ENCODE results near the gene SORBS1. TPM values are rescaled to one million over a fixed set of nuclear protein-coding genes. Genes with fewer than 3 reads are reported as not detected.

Gene SORBS1
- total and polyA plus RNA-seq, 2 experiments from 2014 or later: 11.0 to 20.6 TPM

GRCh38 chr10:95503526-95503925 is 57.6 kb downstream of the SORBS1 start:
- TF ChIP-seq, protein P1, sequence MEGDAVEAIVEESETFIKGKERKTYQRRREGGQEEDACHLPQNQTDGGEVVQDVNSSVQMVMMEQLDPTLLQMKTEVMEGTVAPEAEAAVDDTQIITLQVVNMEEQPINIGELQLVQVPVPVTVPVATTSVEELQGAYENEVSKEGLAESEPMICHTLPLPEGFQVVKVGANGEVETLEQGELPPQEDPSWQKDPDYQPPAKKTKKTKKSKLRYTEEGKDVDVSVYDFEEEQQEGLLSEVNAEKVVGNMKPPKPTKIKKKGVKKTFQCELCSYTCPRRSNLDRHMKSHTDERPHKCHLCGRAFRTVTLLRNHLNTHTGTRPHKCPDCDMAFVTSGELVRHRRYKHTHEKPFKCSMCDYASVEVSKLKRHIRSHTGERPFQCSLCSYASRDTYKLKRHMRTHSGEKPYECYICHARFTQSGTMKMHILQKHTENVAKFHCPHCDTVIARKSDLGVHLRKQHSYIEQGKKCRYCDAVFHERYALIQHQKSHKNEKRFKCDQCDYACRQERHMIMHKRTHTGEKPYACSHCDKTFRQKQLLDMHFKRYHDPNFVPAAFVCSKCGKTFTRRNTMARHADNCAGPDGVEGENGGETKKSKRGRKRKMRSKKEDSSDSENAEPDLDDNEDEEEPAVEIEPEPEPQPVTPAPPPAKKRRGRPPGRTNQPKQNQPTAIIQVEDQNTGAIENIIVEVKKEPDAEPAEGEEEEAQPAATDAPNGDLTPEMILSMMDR (IDR thresholded peaks at IDR 0.05; ENCODE audit: low read depth, low read length): no peak
- Histone ChIP-seq H3K4me3 (no peak overlapping the region), H3K9me3 (ENCODE audit: low read depth) (no peaks in the 10 kb centered on the region), H3K27me3 (no peaks in the 10 kb centered on the region), H3K36me3 (no peaks in the 10 kb centered on the region), H3K4me1 (ENCODE audit: low read depth) (peaks cover 45% of the 10 kb centered on the region), H3K27ac (no peak overlapping the region)
- no peak for DNase-seq (ENCODE audit: low read depth in 1 of 2, low spot score in 1 of 2)

- DNase-seq (ENCODE audit: low read depth in 1 of 2, low spot score in 1 of 2): no peak
- no peak overlapping the region for H3K4me3 ChIP-seq
- no peaks in the 10 kb centered on the region for H3K36me3 ChIP-seq
- H3K9me3 ChIP-seq (ENCODE audit: low read depth): no peaks in the 10 kb centered on the region
- TF ChIP-seq, protein P1 (IDR thresholded peaks at IDR 0.05; ENCODE audit: low read depth, low read length): no peak
- H3K4me1 ChIP-seq (ENCODE audit: low read depth): peaks cover 41% of the 10 kb centered on the region
- H3K27ac ChIP-seq: peak overlapping the region; percentile 71
- no peaks in the 10 kb centered on the region for H3K27me3 ChIP-seq
Measured at GRCh38 chr10:95503001-95503400, 58.2 kb downstream of the SORBS1 start.

DNA sequence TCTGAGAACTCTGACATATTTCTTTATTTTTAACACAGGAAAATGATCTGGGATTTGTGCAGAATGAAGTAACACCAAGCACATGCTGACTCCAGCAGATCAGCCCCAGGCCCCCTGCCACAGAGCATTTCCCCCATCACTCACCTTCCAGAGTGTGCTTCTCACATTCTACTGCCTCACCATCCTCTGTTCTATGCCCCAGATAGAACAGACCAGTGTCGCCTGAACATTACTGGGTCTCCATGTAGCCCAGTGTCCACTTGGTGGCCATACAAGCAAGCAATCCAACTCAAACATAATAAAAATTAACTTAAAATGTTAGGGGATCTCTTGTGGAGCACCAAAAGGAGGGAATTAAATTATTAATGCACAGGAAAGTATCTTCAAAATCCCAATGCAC is 58.8 kb downstream of the SORBS1 start:
- Histone ChIP-seq H3K4me1 (ENCODE audit: low read depth) (peaks cover 41% of the 10 kb centered on the region), H3K27ac (peak overlapping the region; percentile 71), H3K9me3 (ENCODE audit: low read depth) (no peaks in the 10 kb centered on the region), H3K36me3 (no peaks in the 10 kb centered on the region), H3K27me3 (no peaks in the 10 kb centered on the region), H3K4me3 (no peak overlapping the region)
- DNase-seq (ENCODE audit: low read depth in 1 of 2, low spot score in 1 of 2): no peak
- TF ChIP-seq, protein P1 (IDR thresholded peaks at IDR 0.05; ENCODE audit: low read depth, low read length): no peak

GRCh38 chr10:95501203-95502094 is 59.7 kb downstream of the SORBS1 start:
- TF ChIP-seq, protein P1 (IDR thresholded peaks at IDR 0.05; ENCODE audit: low read depth, low read length): no peak
- no peaks in the 10 kb centered on the region for H3K36me3 ChIP-seq
- H3K4me3 ChIP-seq: no peak overlapping the region
- H3K9me3 ChIP-seq (ENCODE audit: low read depth): no peaks in the 10 kb centered on the region
- peaks cover 41% of the 10 kb centered on the region for H3K4me1 ChIP-seq (ENCODE audit: low read depth)
- H3K27ac ChIP-seq: peak overlapping the region; percentile 71
- peak in 1 of 2 donors; percentile 36 for DNase-seq (ENCODE audit: low read depth in 1 of 2, low spot score in 1 of 2)
- H3K27me3 ChIP-seq: no peaks in the 10 kb centered on the region

GRCh38 chr10:95500649-95501048 is 60.5 kb downstream of the SORBS1 start:
- no peak overlapping the region for H3K27ac ChIP-seq

More at GRCh38 chr10:95500649-95501048, 60.5 kb downstream of the SORBS1 start:
- Histone ChIP-seq H3K4me1 (ENCODE audit: low read depth) (peaks cover 33% of the 10 kb centered on the region), H3K9me3 (ENCODE audit: low read depth) (no peaks in the 10 kb centered on the region), H3K36me3 (no peaks in the 10 kb centered on the region), H3K4me3 (no peak overlapping the region), H3K27me3 (no peaks in the 10 kb centered on the region)
- TF ChIP-seq, protein P1 (IDR thresholded peaks at IDR 0.05; ENCODE audit: low read depth, low read length): no peak
- DNase-seq (ENCODE audit: low read depth in 1 of 2, low spot score in 1 of 2): no peak
